Myocyte (in vitro differentiated cells): Measurements from ENCODE around the gene ECHDC1. TPM values are rescaled to one million over a fixed set of nuclear protein-coding genes. Genes with fewer than 3 reads are reported as not detected.

Experiments used
- DNase-seq: peaks from one replicate; pipeline ENCODE4 v3.0.0-alpha.2; 2012; ENCODE audit warnings: low read depth
- total RNA-seq: library from RNA; depleted of rRNA; stranded (reverse); fragments of >200 nt; gene quantifications from 2 replicates; pipeline ENCODE4 v1.2.3, GENCODE V29; 2014

ECHDC1 gene
- total RNA-seq, 1 donor from 2014 or later = 70.2 TPM

DNA sequence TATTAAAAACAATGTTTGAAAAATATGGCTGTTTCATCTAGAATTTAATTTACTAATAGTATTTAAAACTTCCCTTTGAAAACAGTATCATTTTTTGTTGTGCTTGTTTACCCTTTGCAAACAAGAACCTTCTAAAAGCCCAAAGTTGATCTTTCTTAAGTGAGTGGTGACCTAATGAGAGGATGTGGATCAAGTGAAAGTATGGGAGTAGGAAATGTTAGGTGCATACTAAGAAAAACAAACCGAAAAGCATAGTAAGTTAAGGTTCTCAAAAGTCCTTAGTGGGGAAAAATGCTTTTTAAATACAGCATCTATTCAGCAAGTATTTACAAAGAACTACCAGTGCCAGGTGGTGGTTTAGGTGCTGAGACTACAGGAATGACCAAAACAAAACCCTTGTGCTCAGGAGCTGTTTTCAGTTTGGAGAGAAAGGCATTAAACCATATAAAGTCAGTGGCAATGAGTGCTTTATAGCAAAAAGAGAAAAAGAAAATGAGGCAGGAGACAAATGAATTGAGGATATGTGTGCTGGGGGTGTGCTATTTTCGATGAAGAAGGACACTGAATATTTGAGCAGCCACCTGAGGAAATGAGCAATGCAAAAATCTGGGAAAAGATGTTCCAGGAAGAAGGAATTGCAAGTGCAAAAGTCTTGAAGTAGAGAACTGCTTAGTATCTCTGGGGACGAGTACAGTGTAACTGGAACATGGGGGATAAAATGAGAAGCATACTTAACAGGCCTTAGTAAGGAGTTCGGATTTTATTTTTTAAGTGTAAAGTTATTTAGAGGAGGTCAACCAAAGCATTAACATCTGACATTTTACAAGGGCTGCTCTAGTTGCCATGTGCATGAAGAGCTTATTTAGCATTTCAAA is 52.8 kb downstream of the ECHDC1 start:
- DNase-seq = no peak

DNA sequence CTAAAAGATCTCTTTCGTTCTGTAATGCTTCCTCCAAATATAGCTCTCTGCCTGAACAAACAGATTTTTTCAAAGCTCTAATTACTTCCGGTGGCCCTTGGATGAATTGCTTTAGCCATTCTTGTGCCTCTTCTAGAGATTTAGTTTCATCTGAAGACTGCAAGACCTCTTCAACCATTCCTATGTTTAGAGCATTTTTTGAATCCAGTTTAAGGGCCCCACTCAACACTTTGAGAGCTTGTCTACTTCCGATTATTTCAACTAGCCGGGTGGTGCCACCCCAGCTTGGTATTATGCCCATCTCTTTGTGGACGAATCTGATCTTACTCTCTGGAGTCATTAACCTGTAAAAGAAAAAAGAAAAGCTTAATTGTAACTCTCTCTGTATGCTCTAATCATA is 53.5 kb downstream of the ECHDC1 start:
- no peak for DNase-seq

DNA sequence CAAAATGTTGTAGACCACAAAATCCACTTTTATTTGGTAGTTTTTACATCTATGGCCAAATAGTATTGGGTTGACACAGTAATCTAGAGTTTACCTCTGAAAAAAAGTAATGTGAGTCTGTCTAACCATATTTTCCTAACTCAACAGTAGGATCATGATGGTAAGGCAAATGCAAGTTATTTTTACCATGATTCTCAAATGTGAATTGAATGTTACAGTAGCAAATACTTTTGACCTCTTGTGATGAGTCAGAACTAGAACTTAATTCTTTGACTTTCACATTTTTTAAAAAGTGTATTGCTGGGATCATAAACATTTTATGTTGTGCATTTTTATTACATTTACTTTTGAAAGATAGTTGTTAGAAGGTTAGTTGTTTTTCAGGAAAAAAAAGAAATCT is 54.7 kb downstream of the ECHDC1 start:
- DNase-seq = peak; percentile 13

DNA sequence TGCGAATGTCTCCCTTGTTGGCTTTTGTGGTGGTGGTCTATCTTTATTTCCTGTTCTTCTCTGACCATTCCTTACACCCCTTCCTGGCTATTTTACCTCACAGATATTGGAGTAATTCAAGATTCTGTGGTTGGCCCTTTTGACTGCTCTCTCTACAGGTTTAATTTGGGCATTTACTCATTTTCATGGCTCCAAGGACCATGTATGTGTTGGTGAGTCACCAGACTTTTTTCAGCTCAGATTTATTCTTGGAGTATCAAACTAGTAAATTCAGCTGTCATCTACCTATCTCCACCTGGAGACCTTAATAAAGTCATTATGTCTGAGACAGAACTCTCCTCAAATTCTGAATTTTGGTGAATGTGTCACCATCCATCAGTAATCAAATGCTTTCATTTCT is 61.2 kb downstream of the ECHDC1 start:
- DNase-seq = no peak

DNA sequence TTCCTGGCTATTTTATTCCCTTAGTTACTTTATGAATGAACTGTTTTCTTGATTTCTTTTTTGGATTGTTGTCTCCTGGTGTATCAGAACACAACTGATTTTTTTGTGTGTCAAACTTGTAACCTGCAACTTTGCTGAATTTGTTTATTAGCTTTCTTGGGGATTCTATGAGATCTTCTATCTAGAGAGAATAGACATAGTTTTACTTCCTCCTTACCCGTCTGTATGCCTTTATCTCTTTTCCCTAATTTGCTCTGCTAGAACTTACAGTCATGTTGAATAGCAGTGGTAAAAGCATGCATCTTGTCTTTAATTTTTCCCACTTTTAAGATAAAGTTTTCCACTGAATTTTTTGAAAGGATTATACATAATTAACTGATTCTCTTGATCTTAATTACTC is 63.6 kb downstream of the ECHDC1 start:
- DNase-seq = no peak

DNA sequence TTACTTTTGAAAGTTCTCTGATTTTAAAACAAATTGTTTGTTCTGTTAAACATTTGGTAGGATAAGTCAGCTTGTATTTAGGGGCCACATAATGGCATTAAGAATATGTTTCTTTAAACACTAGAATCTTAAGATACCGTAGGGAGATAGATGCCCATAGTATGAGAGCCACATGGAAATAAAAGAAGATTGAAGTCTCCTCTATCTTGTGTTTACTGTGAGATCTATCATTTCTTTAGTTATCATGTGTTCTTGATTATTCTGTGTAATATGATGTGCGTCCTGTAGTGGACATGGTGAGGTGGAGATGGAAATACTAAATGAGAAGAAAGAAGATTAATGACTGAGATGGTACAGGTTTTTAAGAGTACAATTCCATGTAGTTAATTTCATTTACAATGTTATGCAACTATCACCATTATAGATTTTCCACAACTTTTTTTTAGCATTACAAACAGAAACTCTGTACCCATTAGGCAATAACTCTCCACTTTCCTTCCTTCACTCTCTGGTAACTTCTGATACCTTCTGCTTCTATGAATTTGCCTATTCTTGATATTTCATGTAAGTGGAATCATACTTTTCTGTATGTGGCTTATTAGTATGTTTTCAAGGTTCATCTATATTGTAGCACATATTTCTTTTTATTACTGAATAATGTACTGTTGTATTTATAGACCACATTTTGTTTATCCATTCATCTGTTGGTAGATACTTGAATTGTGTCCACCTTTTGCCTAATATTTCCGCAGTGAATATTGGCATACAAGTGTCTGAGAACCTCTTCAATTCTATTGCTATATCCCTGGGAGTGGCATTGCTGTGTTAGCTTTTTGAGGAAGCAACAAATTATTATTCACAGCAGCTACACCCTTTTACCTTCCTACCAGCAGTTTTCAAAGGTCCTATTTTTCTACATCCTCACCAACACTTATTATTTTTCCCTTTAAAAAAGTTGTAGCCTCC is 65.2 kb downstream of the ECHDC1 start:
- DNase-seq = no peak

DNA sequence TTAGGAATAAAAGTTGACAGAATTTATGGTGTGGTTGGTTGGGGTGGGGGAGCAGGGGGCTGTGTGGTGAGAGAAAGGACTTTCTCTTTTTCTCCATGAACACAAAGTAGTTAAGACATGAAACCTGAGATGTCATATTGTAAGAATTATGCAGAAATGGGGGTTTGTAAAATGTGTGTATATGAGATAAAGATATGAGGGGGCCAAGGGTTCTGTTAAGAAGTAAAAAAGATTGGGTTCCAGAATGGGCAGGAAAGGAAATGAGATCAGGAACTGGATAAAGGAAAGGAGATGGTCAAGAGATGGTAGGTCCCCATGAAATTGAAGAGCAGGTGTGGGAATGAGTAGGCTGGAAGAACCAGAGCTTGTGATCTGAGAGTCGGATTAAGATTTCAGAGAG is 67.1 kb downstream of the ECHDC1 start:
- no peak for DNase-seq

DNA sequence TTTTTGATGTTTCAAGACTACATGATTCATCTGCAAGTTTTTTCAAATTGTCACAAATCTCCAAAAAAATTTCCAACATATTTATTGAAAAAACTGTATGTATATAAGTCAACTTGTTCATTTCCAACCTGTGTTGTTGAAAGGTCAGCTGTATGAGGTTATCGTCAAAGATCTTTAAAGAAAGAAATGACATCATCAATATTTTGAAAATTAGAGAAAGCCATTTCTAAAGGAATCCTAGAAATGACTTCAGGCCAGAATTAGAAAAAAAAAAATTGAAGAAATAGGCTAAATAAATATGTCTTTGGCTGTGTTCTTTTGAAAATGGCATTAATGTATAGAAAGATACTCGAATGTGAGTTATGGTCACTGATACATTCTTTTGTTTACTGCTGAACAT is 69.9 kb downstream of the ECHDC1 start:
- no peak for DNase-seq

DNA sequence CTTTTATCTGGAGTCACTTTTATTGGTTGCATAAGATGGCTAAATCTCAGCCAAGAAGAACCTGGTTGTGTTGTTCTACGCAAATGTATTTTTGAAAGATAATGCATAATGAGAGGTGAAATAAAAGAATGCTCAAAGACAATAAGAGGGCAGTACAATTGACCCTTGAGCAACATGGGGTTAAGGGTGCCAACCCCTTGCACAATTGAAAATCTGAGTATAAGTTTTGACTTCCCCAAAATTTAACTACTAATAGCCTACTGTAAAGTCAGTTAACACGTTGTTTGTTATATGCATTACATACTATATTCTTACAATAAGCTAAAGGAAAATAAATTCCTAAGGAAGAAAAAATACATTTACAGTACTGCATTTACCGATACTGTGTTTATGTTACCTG is 70.8 kb downstream of the ECHDC1 start:
- DNase-seq = no peak

DNA sequence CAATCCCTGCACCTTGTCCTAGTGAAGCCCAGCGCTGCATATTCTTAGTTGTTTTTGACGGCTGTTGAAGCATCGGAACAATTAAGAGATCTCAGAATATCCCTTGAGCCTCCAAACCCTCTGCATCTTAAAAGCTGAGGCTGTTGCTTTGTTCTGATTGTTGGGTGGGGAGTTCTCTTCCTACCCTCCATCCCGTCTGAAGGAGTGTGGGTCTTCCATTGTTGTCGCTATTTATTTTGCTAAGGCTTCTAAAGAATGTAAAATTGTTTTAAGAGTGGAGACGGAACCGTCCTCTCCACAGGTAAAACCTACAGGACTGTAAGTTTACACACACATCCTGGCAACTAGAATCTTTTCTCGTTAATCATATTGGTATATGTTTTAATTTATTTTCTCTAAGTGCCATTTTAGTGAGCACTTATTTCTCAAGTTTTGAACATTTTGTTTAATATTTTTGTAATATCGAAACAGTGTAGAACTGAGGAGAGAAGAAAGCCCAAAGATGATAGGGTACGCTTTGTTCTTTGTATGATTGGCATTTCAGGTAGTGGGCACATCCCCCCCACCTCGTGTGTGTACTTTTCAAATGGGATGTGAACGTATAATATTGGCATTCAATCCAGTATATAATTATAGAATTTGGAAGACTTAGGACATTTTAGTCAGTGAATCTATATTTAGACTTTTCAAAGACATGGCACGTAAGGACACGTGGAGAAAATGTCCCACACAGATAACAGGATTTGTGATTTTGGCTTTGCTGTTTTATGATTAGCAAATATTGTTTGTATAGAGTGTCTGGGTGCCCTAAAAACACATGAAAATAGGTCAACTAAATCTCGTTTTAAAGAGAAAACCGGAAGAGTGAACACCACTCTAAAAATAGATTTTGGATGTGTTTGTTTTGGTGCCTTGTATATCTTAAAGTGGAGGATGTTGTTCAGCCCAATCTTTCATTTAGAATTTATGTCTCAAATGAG is 75.5 kb downstream of the ECHDC1 start:
- peak; percentile 17 for DNase-seq

DNA sequence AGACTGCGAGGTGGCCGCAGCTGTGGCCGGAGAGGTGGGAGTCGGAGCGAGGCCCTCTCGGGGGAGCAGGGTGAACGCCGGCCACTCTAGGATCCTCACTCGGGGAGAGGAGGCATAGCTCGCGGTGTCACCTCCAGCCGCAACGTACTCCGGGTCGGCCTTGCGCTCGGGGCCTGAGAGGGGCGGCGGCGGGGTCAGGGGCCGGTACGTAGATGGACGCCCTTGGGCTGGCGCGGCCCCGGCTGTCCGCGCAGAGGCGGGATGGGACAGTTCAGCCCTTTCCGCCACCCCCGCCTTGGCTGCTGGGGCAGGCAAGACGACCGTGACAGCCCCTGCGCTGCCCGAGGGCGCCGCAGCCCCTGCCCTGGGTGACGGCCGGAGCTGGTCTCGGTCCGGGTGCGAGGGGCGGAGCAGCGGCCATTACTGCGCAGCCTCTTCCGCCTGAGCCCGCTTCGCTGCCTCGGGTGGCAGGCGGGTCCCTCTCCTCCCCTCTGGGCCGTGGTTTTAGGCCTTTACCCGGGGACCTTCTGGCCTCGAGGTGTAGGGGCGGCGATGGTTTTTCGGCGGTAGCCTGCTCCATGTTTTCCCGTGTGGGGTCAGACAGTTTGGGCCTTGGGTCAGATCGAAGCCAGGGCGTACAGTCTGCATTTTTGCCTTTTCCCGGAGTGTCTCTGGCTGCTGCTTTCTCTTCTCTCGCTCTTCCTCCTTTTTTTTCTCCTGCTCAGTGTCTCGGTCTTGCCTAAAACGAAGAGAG is 76.3 kb downstream of the ECHDC1 start:
- peak; percentile 69 for DNase-seq

DNA sequence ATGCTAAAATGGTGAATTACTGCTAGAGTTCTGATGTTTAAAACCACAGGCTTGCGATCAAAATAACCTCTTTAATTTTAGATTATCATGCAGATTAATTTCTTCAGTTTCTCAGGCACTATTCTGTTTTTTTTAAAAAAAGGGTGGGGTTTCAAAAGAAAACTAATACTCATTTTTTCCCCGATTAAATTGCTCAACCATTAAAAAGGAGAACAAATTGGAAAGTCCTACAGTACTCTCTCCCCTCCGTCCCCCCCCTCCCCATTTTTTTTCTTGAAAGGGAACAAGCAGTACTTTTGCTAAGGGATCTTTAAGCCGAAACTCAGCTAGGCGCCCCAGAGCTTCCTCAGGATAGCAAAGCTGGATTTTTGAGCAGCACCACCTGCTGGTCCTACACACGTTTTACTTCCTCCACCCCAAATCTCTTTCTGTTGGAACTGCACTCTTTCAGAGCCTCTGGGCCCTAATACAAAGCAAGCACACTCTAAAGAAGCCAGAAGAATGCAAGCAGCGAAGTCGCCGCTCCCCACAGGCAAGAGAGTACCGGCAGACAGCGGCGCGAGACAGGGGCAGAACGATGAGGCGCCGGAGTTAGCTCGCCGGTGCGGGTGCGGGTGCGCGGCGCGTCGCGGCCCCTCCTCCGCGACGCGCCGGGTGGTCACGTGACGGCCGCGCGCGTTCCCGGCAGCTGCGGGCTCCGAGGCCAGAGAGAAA is 77.1 kb downstream of the ECHDC1 start, which contains the start of gene RNF146:
RNF146 (plus strand) TSS at position 687 of the 714 bp plus-strand sequence. CDS start 13,475 bp downstream, outside the sequence.
- DNase-seq = peak; percentile 90

DNA sequence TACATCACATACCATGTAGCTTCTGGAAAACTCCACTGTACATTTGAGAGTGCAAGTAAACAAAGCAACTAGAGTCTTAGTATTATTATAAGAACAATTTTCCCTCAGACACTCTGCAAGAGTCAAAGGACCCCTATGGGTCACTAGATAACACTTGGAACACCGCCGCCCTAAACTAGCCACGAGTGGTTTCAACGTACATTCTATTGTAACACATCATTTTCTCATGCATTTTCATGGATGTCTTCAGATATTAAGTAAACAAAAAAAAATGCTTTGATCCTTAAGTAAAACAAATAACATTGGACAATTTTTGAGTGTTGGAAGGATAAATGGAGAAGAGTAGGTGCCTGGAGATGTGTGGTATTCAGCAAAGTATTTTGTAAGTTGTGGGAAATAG is 79.9 kb downstream of the ECHDC1 start:
- no peak for DNase-seq

DNA sequence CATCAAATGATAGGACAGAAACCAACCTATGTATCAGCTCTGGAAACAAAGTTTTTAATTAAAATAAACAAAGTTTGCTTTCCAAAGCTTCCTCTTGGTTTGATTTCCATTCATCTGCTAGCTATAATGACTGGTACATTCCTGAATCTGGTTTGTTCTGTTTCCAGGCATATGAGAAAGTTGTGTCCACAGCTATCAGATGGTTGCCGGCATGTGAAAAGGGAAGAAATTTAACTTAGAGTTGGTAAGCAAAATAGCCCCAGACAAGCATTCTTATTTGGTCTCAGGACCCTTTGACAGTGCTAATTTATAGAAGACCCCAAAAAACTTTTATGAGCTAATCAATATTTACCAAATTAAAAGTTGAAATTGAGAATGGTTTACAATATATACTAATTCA is 80.5 kb downstream of the ECHDC1 start:
- no peak for DNase-seq

DNA sequence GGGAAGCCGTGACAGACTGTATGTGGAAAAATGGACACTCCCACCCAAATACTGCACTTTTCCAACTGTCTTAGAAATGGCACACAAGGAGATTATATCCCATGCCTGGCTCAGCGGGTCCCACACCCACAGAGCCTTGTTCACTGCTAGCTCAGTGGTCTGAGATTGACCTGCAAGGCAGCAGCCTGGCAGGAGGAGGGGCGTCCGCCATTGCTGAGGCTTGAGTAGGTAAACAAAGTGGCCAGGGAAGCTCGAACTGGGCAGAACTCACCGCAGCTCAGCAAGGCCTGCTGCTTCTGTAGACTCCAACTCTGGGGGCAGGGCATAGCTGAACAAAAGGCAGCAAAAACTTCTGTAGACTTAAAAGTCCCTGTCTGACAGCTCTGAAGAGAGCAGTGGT is 88.1 kb downstream of the ECHDC1 start:
- no peak for DNase-seq

DNA sequence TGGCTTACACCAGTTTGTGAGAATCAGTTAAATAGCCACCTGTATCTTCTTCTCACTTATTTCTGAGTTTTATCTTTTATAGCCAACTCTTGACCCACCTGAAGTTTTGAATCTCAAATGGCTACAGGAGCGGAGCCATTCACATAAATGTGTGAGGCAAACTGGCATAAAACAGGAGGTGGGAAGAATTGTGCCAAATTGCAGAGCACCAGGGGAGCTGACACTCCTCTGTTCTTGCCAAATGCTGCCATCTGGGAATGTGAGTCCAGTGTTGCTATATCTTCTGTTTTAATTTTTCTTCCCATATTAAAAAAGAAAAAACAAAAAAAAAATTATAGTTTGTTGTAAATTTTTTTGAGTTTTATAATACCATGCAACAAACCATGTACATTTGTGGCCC is 93.8 kb downstream of the ECHDC1 start:
- no peak for DNase-seq

DNA sequence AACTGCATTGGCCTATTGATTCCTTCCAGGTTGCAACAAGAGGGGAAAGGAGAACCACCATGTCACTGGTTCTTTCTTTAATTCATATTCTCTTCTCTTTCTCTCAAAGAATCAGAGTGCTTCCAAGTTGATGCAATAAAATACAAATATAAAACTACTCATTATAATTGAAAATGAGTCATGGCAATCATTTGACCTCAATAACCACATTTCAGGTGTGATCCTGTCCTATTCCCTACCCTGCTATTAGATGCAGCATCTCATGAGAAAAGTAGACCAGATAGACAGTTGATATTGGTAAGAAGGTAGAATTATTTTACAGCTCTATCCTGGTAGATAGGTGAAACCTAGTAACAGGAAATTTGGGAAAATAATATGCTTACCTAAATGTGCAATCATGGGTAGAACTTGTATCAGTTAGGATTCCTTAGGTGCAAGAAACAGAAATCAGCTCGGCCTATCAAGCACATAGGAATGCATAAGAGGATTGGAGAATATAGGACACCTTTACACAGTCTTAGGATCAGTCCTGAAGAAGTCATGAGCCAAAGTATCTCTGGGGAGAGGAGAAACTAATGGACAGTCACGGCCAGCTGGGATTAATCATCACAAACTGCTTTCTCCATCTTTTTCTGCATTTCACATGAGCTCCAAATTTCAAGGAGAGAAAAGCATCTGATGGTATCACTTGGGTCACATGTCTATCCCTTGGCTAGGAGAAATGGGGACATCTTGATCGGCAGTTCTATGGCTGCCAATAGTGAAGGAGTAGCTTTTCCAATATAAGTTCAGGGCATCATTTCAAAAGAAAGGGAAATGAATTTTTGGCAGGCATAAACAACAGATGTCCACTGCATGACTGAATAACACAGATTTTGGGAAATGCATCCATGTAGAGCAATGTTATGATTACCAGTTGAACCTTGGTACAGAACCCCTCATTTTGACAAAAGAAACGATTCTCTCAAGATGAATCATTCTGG is 96.0 kb downstream of the ECHDC1 start:
- no peak for DNase-seq

DNA sequence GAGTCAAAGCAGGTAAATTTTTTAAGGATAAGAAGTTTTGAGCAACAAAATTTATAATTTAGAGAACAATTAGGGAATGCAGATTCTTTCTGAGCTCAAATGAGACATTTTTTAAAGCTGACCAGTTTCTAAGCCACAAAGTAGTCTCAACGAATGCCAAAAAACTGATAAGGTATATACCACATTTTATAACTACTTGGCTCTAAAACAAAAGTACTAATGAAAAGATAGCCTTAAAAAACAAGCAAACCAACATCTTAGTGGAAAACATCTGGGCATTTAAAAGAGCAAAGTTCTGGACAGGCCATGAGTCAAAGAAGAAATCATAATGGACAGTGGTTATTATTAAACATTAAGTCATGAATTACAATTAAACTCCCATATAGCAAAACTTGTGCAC is 99.9 kb downstream of the ECHDC1 start:
- DNase-seq = no peak
